LNCAP (cell line): ENCODE measurements around the gene FAM234B.

Experiments used
- CTCF ChIP-seq: fragments of 450-650 bp; IDR thresholded peaks from 2 replicates; pipeline ENCODE4 v1.5.1; 2017; ENCODE audit warnings: mild to moderate bottlenecking

Gene FAM234B

GRCh38 chr12:13067322-13067721 is 23.1 kb downstream of the FAM234B start:
- no peak for TF ChIP-seq CTCF

GRCh38 chr12:13069380-13069779 is 25.2 kb downstream of the FAM234B start:
- TF ChIP-seq CTCF: no peak

GRCh38 chr12:13071305-13072280 is 27.4 kb downstream of the FAM234B start:
- TF ChIP-seq CTCF: no peak

- no peak for TF ChIP-seq CTCF
Measured at GRCh38 chr12:13073173-13073572, 29.0 kb downstream of the FAM234B start.

GRCh38 chr12:13074396-13075117 is 30.4 kb downstream of the FAM234B start:
- TF ChIP-seq CTCF: no peak

GRCh38 chr12:13075118-13075480 is 30.9 kb downstream of the FAM234B start:
- TF ChIP-seq CTCF: no peak

- no peak for TF ChIP-seq CTCF
Measured at GRCh38 chr12:13075786-13076570, 31.8 kb downstream of the FAM234B start.
